GM13976 (cell line): ENCODE measurements around the gene POLG.
A peak's percentile ranks its signal among the peaks of the same experiment; 100 is the strongest.

Experiments
- DNase-seq: peaks from one replicate; pipeline ENCODE4 v3.0.0; 2012; ENCODE audit warnings: low spot score
- in situ Hi-C: fragments of 300-500 bp; cut with MboI; formaldehyde crosslinking; loops from one replicate; pipeline ENCODE4 v1.12.0; 2022; ENCODE audit warnings: low sequenced_read_pairs, mixed read lengths, inconsistent platforms; ENCODE audit not compliant: unreplicated experiment
- TF ChIP-seq, protein P1 (sequence below): IDR thresholded peaks from 2 replicates; pipeline ENCODE4 v1.5.1; 2012; ENCODE audit warnings: borderline replicate concordance, mild to moderate bottlenecking; ENCODE audit not compliant: insufficient read depth; ENCODE audit errors: extremely low read depth, missing control alignments, control extremely low read depth

POLG gene

DNA sequence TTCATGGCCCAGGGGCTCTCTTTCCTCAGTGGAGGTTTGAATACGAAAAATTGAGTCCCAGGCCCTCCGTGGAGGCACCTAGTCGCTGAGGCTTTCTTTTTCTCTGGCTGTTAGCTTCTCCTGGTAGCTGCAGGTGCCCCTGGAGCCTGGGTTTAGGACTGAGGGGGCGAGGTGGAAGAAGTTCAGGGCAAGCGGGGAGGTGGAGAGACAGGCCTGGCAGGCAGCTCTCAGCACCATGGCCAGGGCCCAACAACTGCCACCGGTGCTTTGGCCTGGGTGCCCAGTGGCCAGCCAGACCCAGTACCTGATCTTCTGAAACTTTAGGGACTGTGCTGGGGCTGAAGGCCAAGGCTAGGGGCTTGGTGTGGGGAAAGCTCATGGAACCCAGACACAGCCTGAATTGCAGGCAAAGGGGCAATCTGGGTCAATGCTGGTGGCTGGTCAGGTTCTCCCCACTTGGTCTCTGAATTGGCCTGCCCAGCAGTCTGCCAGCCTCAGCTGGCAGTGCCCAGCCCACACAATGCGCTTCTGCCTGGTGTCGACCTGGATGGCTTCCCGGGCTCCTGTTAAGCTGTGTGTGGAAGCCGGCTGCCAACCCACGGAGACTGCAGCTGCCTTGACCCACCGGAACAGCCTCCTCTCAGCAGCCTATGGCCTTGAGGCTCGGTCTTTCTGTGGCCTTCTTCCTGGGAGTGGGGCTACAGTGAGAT lies 30.3 kb upstream of the POLG start:
- in situ Hi-C loops, result no loop called here
- TF ChIP-seq, protein P1, sequence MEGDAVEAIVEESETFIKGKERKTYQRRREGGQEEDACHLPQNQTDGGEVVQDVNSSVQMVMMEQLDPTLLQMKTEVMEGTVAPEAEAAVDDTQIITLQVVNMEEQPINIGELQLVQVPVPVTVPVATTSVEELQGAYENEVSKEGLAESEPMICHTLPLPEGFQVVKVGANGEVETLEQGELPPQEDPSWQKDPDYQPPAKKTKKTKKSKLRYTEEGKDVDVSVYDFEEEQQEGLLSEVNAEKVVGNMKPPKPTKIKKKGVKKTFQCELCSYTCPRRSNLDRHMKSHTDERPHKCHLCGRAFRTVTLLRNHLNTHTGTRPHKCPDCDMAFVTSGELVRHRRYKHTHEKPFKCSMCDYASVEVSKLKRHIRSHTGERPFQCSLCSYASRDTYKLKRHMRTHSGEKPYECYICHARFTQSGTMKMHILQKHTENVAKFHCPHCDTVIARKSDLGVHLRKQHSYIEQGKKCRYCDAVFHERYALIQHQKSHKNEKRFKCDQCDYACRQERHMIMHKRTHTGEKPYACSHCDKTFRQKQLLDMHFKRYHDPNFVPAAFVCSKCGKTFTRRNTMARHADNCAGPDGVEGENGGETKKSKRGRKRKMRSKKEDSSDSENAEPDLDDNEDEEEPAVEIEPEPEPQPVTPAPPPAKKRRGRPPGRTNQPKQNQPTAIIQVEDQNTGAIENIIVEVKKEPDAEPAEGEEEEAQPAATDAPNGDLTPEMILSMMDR, result no peak
- DNase-seq, result no peak

DNA sequence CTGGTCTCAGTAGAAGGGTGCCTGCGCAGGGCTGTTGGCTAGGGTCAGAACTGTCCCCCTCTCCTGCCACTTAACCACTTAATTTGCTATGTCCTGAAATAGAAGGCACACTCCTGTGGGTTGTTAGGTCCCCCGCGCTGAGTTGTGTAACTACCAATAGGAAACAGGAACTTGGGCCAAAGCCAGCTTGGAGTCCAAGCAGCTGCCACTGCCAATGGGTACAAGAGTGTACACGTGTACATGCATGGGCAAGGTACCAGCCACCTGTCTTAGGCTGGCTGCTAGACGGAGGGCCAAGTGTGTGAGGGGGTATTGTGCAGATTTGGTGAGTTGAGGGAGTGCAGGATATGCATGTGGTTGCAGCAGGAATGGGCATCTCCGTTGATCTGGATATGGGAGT lies 29.7 kb upstream of the POLG start:
- no peak for DNase-seq
- TF ChIP-seq, protein P1, result no peak
- in situ Hi-C loops, result no loop called here

DNA sequence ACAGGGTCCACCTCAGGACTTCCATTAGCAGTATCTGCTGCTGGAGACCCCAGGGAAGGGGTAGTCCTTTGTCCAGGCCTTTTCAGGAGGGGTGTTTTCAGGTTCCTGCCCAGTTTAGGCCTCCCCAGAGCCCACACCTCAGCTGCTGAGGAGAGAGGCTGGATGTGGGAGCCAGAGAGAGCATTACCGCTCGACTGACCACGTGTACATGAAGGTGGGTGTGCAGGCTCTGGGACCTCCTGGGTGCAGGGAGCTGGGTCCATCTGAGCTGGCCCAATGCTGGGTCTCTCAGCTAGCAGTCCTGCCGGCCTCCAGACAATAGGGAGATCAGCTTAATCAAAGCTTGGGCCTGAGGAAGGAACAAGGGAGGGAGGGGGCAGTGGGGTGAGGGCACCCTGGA lies 29.1 kb upstream of the POLG start:
- TF ChIP-seq, protein P1, result no peak
- in situ Hi-C loops, result no loop called here
- no peak for DNase-seq

DNA sequence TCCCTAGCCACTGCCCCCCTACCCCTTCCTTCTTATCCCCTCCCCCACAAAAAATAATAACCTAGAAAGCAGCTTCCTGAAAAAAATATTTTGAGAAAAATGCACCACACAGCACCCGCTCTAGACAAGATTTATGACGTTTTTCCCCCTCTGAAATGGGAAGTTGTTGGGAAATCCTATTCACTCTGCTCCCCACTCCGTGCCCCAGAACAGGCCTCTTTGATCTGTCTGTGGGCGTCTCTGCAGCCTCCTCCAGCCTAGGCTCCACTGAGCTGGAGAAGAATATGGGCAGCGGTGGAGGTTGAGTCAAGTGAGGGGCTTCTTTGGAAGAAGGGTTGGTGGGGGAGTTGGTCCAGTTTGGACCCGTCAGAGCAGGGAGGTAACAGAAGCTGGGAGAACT lies 28.5 kb upstream of the POLG start:
- TF ChIP-seq, protein P1, result no peak
- no peak for DNase-seq
- in situ Hi-C loops, result no loop called here

DNA sequence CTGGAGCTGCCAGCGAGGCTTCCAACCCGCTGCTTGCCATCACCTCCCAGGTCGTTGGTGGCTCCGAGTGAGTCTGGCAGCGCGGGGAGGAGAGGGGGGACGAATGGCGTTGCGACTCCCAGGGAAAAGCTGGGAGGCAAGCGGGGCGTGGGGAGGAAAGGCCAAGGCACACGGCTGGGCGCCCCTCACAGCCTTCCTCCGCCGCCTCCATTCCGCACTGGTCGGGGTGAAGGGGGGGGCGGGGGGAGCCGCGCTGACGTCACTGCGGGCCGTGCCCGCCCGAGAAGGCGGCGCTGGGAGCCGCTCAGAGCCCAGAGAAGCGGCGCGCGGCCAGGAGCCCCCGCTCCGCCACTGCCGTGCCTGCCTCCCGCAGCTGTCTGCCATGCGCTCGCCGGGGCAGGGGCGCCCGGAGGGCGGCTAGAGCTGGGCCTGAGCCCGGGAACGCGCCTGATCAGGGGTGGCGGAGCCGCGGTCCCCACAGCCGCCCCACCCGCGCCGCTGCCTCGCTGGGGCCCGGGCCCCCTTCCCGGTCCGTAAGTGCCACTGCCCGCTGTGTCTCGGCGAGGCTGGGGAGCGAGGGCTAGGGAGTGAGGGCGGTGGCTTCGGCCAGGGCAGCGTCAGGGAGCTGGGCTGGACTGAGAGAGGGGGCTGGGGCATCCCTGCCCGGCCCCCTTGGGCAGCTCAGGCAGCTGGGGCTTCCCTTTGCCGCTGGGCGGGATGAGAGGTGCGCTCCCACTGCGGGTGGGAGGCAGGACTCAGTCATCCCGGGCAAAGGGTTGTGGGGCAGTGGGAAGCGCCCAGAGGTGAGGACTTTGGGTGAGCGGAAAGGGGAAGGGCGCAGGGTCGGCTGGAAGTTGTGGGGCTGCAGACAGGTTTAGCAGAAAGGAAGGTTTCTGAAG lies 27.8 kb upstream of the POLG start:
- TF ChIP-seq, protein P1, result no peak
- in situ Hi-C loops, result no loop called here
- no peak for DNase-seq

DNA sequence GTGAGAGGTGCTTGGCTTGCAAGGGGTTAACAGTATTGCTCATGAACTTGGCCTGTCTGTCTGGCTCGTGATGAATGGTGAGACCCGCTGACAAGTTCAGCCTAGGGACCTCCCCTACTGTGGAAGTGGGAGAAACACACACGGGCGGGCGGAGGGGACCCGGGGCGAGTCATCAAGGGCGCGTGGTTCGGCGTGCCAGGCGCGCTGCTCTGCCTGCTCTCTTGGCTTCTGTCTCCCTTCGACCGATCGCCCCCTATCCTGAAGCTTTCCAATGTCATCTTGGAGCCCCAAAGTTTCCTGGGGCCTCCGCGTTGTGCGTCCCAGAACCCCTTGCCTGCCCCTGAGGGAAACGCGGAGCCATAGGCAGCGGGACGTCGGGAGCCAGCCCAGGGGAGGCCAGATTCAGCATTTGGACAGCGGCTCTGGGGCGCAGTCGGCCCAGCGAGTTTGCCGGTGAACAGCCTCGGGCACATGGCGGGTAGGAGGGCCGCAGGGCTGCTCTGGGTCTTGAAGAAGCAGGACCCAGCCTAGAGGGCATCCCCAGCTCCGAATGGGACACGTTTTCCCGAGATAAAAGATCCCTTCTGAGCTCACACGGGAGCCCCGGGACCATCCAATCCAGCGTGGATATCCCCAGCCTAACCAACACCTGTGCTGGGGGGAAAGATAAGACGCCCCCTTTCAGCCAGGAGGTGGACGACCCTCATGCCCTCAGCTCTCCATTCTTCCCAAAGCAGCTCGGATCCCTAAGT lies 27.0 kb upstream of the POLG start:
- in situ Hi-C loops, result no loop called here
- peak; percentile 84 for DNase-seq
- TF ChIP-seq, protein P1, result no peak
